Measurements from ENCODE around the gene RPS25.
"Not testable (repeated sequence)": the region's sequence is repeated elsewhere in the genome, so short reads cannot be mapped to it uniquely, and the experiment has no call there.

Gene RPS25

GRCh38 chr11:119018074-119018938, at the start of gene RPS25, which contains the start of gene TRAPPC4:
Gene RPS25, minus strand, starts transcription at chr11:119018343. Its CDS starts 59 bp downstream, at chr11:119018284.
Gene TRAPPC4, plus strand, starts transcription at chr11:119018766. Its CDS starts 30 bp downstream, at chr11:119018796.
- DNase-seq = peak; percentile 97

- peak; percentile 98 for DNase-seq
Observed at GRCh38 chr11:119067371-119068222, 49.5 kb upstream of the RPS25 start, which contains the start of gene VPS11. Gene VPS11, plus strand, starts transcription at chr11:119067818. Its CDS starts 6 bp downstream, at chr11:119067824.

GRCh38 chr11:119065369-119065768, 47.2 kb upstream of the RPS25 start:
- DNase-seq = peak; percentile 47

GRCh38 chr11:119062779-119063178, 44.6 kb upstream of the RPS25 start:
- DNase-seq = peak; percentile 56

GRCh38 chr11:119061256-119061655, 43.1 kb upstream of the RPS25 start:
- no peak for DNase-seq

- not testable (repeated sequence) for DNase-seq
Observed at GRCh38 chr11:119059128-119059527, 41.0 kb upstream of the RPS25 start.

GRCh38 chr11:119057000-119057769, 39.0 kb upstream of the RPS25 start, which contains the start of gene HYOU1:
Gene HYOU1, minus strand, starts transcription at chr11:119057205. Its CDS starts 1,045 bp downstream, at chr11:119056160.
- peak; percentile 97 for DNase-seq

GRCh38 chr11:119056421-119056999, 38.4 kb upstream of the RPS25 start:
- DNase-seq = no peak

GRCh38 chr11:119055901-119056300, 37.8 kb upstream of the RPS25 start:
- DNase-seq = peak; percentile 57

GRCh38 chr11:119054418-119054817, 36.3 kb upstream of the RPS25 start:
- no peak for DNase-seq

GRCh38 chr11:119052163-119052814, 34.1 kb upstream of the RPS25 start:
- DNase-seq = no peak

GRCh38 chr11:119051440-119052162, 33.5 kb upstream of the RPS25 start:
- DNase-seq = no peak

- no peak for DNase-seq
Observed at GRCh38 chr11:119049081-119049480, 30.9 kb upstream of the RPS25 start.

- no peak for DNase-seq
Observed at GRCh38 chr11:119048644-119049043, 30.5 kb upstream of the RPS25 start.

- no peak for DNase-seq
Observed at GRCh38 chr11:119047205-119047604, 29.1 kb upstream of the RPS25 start.

- no peak for DNase-seq
Observed at GRCh38 chr11:119046489-119046888, 28.3 kb upstream of the RPS25 start.

- no peak for DNase-seq
Observed at GRCh38 chr11:119044708-119045107, 26.6 kb upstream of the RPS25 start.

- no peak for DNase-seq
Observed at GRCh38 chr11:119042927-119043326, 24.8 kb upstream of the RPS25 start.

- DNase-seq = no peak
Observed at GRCh38 chr11:119041821-119042514, 23.8 kb upstream of the RPS25 start.

- not testable (repeated sequence) for DNase-seq
Observed at GRCh38 chr11:119039471-119039870, 21.3 kb upstream of the RPS25 start.
